IMR-90 (cell line): ENCODE results near the gene GABBR2. TPM values are rescaled to one million over a fixed set of nuclear protein-coding genes. Genes with fewer than 3 reads are reported as not detected.

Experiments
- ATAC-seq: fragments of 200-7000 bp; cut with Tn5 transposase; 2 replicates; pipeline ENCODE4 v1.9.1; 2020; ENCODE audit warnings: low read depth, mild to moderate bottlenecking, moderate library complexity
- BruUV-seq: library from RNA; stranded (reverse); fragments of 400-500 nt; replicated peaks from 2 replicates; lab custom pipeline; 2021; lab: Mats Ljungman, UMichigan
- CTCF ChIA-PET: fragments of 300-600 bp; formaldehyde crosslinking; extraction: SDS; loops from one replicate; lab custom pipeline; 2021; ENCODE audit warnings: antibody characterized with exemption; lab: Yijun Ruan, JAX
- POLR2A ChIA-PET: fragments of 300-600 bp; sonication (Branson Sonifier 250); formaldehyde crosslinking; loops from one replicate; lab custom pipeline; 2022; ENCODE audit warnings: antibody characterized with exemption; ENCODE audit not compliant: unreplicated experiment; lab: Charles Lee
- DNase-seq: peaks from one replicate; pipeline ENCODE4 v3.0.0; 2013
- H2AFZ ChIP-seq: replicated peaks from 2 replicates; pipeline ENCODE3; 2013; ENCODE audit warnings: low read length, mild to moderate bottlenecking; ENCODE audit not compliant: poor library complexity
- H2AK5ac ChIP-seq: 2 replicates; pipeline ENCODE4 v1.6.1; 2013; ENCODE audit warnings: low read depth, low read length, inconsistent platforms
- H2AK9ac ChIP-seq: replicated peaks from 2 replicates; pipeline ENCODE3; 2013; ENCODE audit warnings: mild to moderate bottlenecking, low read depth, low read length, moderate library complexity; ENCODE audit not compliant: poor library complexity
- H2BK120ac ChIP-seq: 2 replicates; pipeline ENCODE4 v1.6.1; 2013; ENCODE audit warnings: low read depth, low read length, inconsistent platforms
- H2BK15ac ChIP-seq: 3 replicates; pipeline ENCODE4 v1.6.1; 2013; ENCODE audit warnings: low read depth, low read length, inconsistent platforms
- H2BK20ac ChIP-seq: 2 replicates; pipeline ENCODE4 v1.6.1; 2013; ENCODE audit warnings: low read depth, mild to moderate bottlenecking, inconsistent platforms, low read length, moderate library complexity
- H2BK5ac ChIP-seq: 2 replicates; pipeline ENCODE4 v1.6.1; 2013; ENCODE audit warnings: mild to moderate bottlenecking, low read depth, low read length, inconsistent platforms; ENCODE audit not compliant: poor library complexity, severe bottlenecking
- H3K14ac ChIP-seq: replicated peaks from 2 replicates; pipeline ENCODE4 v1.6.1; 2013; ENCODE audit warnings: low read depth, low read length, inconsistent platforms
- H3K18ac ChIP-seq: 2 replicates; pipeline ENCODE4 v1.6.1; 2013; ENCODE audit warnings: low read depth, low read length, control low read depth
- H3K23ac ChIP-seq: 2 replicates; pipeline ENCODE4 v1.6.1; 2013; ENCODE audit warnings: low read depth, low read length, inconsistent platforms
- H3K27ac ChIP-seq: 2 replicates; pipeline ENCODE4 v1.5.1; 2013; ENCODE audit warnings: mild to moderate bottlenecking, control low read depth, low read length; ENCODE audit not compliant: insufficient read depth
- H3K27me3 ChIP-seq: 2 replicates; pipeline ENCODE4 v1.6.1; 2013; ENCODE audit warnings: low read length; ENCODE audit not compliant: control insufficient read depth, insufficient read depth
- H3K36me3 ChIP-seq: 2 replicates; pipeline ENCODE4 v1.6.1; 2013; ENCODE audit warnings: low read length, mixed read lengths; ENCODE audit not compliant: control insufficient read depth, insufficient read depth
- H3K4ac ChIP-seq: 2 replicates; pipeline ENCODE4 v1.6.1; 2013; ENCODE audit warnings: low read depth, low read length, inconsistent platforms
- H3K4me1 ChIP-seq: 2 replicates; pipeline ENCODE4 v1.6.1; 2013; ENCODE audit warnings: low read length, mixed read lengths; ENCODE audit not compliant: control insufficient read depth, insufficient read depth
- H3K4me2 ChIP-seq: 2 replicates; pipeline ENCODE4 v1.6.1; 2013; ENCODE audit warnings: low read depth, mild to moderate bottlenecking, control low read depth, low read length, moderate library complexity
- H3K4me3 ChIP-seq: 2 replicates; pipeline ENCODE4 v1.5.1; 2013; ENCODE audit warnings: low read depth, mild to moderate bottlenecking, control low read depth, low read length, moderate library complexity; ENCODE audit not compliant: insufficient read depth
- H3K56ac ChIP-seq: 2 replicates; pipeline ENCODE4 v1.6.1; 2013; ENCODE audit warnings: low read length, inconsistent platforms; ENCODE audit not compliant: insufficient read depth; ENCODE audit errors: extremely low read depth
- H3K79me1 ChIP-seq, 2 experiments: 2 replicates each; pipeline ENCODE4 v1.6.1; 2013; ENCODE audit warnings: low read length in 2 of 2, inconsistent platforms in 1 of 2, low read depth in 1 of 2
- H3K9ac ChIP-seq: 2 replicates; pipeline ENCODE4 v1.6.1; 2013; ENCODE audit warnings: low read depth, low read length, control low read depth
- H3K9me1 ChIP-seq: 2 replicates; pipeline ENCODE4 v1.6.1; 2013; ENCODE audit warnings: low read length, inconsistent platforms; ENCODE audit not compliant: insufficient read depth
- H3K9me3 ChIP-seq: 2 replicates; pipeline ENCODE4 v1.6.1; 2013; ENCODE audit warnings: low read length; ENCODE audit not compliant: control insufficient read depth, insufficient read depth
- H4K20me1 ChIP-seq: 2 replicates; pipeline ENCODE4 v1.6.1; 2013; ENCODE audit warnings: low read length, inconsistent platforms; ENCODE audit not compliant: insufficient read depth
- H4K5ac ChIP-seq: 2 replicates; pipeline ENCODE4 v1.6.1; 2013; ENCODE audit warnings: mild to moderate bottlenecking, low read depth, low read length, control low read depth
- H4K8ac ChIP-seq, 2 experiments: 2 replicates each; pipeline ENCODE4 v1.6.1; 2013; ENCODE audit warnings: low read depth in 2 of 2, low read length in 2 of 2, control low read depth in 1 of 2, inconsistent platforms in 1 of 2
- H4K91ac ChIP-seq: 2 replicates; pipeline ENCODE4 v1.6.1; 2013; ENCODE audit warnings: low read depth, low read length, inconsistent platforms; ENCODE audit not compliant: insufficient read depth
- BHLHE40 ChIP-seq: fragments of 150-350 bp; IDR thresholded peaks from 2 replicates; pipeline ENCODE4 v1.6.1; 2016; ENCODE audit warnings: mild to moderate bottlenecking, low read depth, low read length
- CHD1 ChIP-seq: IDR thresholded peaks from 2 replicates; pipeline ENCODE4 v1.6.1; 2012; ENCODE audit warnings: low read depth, low read length, improper control_type of control experiment
- ELK1 ChIP-seq: fragments of 150-350 bp; IDR thresholded peaks from 2 replicates; pipeline ENCODE4 v1.6.1; 2016; ENCODE audit warnings: low read depth, mild to moderate bottlenecking, low read length, moderate library complexity, borderline replicate concordance
- FOS ChIP-seq: fragments of 150-350 bp; IDR thresholded peaks from 2 replicates; pipeline ENCODE4 v1.6.1; 2016; ENCODE audit warnings: low read depth, low read length
- MAFK ChIP-seq: IDR thresholded peaks from 2 replicates; pipeline ENCODE4 v1.6.1; 2012; ENCODE audit warnings: low read depth, low read length, improper control_type of control experiment
- MAZ ChIP-seq: IDR thresholded peaks from 2 replicates; pipeline ENCODE4 v1.6.1; 2012; ENCODE audit warnings: low read depth, mild to moderate bottlenecking, low read length, improper control_type of control experiment, moderate library complexity, borderline replicate concordance
- MXI1 ChIP-seq: IDR thresholded peaks from 2 replicates; pipeline ENCODE4 v1.6.1; 2012; ENCODE audit warnings: low read depth, mild to moderate bottlenecking, low read length, moderate library complexity, borderline replicate concordance
- NFE2L2 ChIP-seq: fragments of 150-350 bp; IDR thresholded peaks from 2 replicates; pipeline ENCODE4 v1.6.1; 2016; ENCODE audit warnings: low read depth, mild to moderate bottlenecking, low read length
- POLR2A ChIP-seq: IDR thresholded peaks from 2 replicates; pipeline ENCODE4 v1.6.1; 2012; ENCODE audit warnings: mild to moderate bottlenecking, low read depth, low read length
- RAD21 ChIP-seq: IDR thresholded peaks from 2 replicates; pipeline ENCODE4 v1.6.1; 2012; ENCODE audit warnings: low read length, improper control_type of control experiment
- RCOR1 ChIP-seq: IDR thresholded peaks from 2 replicates; pipeline ENCODE4 v1.6.1; 2012; ENCODE audit warnings: mild to moderate bottlenecking, low read length, improper control_type of control experiment; ENCODE audit not compliant: insufficient replicate concordance
- RFX5 ChIP-seq: IDR thresholded peaks from 2 replicates; pipeline ENCODE4 v1.8.0; 2012; ENCODE audit warnings: low read depth, mild to moderate bottlenecking, low read length, moderate library complexity
- SMC3 ChIP-seq: fragments of 150-350 bp; IDR thresholded peaks from 2 replicates; pipeline ENCODE4 v1.6.1; 2016; ENCODE audit warnings: low read depth, mild to moderate bottlenecking, antibody characterized with exemption, low read length, moderate library complexity
- USF2 ChIP-seq: fragments of 150-350 bp; IDR thresholded peaks from 2 replicates; pipeline ENCODE4 v1.6.1; 2017; ENCODE audit warnings: mild to moderate bottlenecking, antibody characterized with exemption, low read length, low read depth
- WGBS, 2 experiments: methylation state at CpG; one replicate each; pipeline versions ENCODE4 v1.1.5 to v1.1.7; 2013; ENCODE audit warnings: missing lambda C conversion rate in 2 of 2; ENCODE audit not compliant: insufficient read length in 1 of 2; ENCODE audit errors: extremely low coverage in 2 of 2; 5-methylcytosine and 5-hydroxymethylcytosine counted together
- dilution Hi-C: fragments of 300-500 bp; cut with HindIII; formaldehyde crosslinking; loops from one replicate; pipeline ENCODE4 v1.14.3; 2018; ENCODE audit warnings: low sequenced_read_pairs; ENCODE audit not compliant: unreplicated experiment
- in situ Hi-C: fragments of 300-500 bp; cut with MboI; formaldehyde crosslinking; loops from 3 replicates; pipeline ENCODE4 v1.14.3; 2019; ENCODE audit warnings: low sequenced_read_pairs, inconsistent platforms, mixed read lengths
- intact Hi-C: fragments of 100-400 bp; cut with micrococcal nuclease; formaldehyde crosslinking; loops from 2 replicates; pipeline ENCODE4 v1.10.0; 2022
- polyA plus RNA-seq, 3 experiments: library from polyadenylated mRNA; depleted of rRNA; stranded (reverse); fragments of >200 nt; gene quantifications; 2 replicates each; pipeline ENCODE4 v1.2.3, GENCODE V29; 2012; ENCODE audit warnings: low replicate concordance in 1 of 3
- total RNA-seq: library from RNA; depleted of rRNA; stranded (reverse); fragments of >200 nt; gene quantifications from 2 replicates; pipeline ENCODE4 v1.2.3, GENCODE V29; 2012

The GABBR2 gene
- total and polyA plus RNA-seq, 2 of the 4 experiments (the other 2 are of a cell fraction): 14.2 to 20.3 TPM

DNA sequence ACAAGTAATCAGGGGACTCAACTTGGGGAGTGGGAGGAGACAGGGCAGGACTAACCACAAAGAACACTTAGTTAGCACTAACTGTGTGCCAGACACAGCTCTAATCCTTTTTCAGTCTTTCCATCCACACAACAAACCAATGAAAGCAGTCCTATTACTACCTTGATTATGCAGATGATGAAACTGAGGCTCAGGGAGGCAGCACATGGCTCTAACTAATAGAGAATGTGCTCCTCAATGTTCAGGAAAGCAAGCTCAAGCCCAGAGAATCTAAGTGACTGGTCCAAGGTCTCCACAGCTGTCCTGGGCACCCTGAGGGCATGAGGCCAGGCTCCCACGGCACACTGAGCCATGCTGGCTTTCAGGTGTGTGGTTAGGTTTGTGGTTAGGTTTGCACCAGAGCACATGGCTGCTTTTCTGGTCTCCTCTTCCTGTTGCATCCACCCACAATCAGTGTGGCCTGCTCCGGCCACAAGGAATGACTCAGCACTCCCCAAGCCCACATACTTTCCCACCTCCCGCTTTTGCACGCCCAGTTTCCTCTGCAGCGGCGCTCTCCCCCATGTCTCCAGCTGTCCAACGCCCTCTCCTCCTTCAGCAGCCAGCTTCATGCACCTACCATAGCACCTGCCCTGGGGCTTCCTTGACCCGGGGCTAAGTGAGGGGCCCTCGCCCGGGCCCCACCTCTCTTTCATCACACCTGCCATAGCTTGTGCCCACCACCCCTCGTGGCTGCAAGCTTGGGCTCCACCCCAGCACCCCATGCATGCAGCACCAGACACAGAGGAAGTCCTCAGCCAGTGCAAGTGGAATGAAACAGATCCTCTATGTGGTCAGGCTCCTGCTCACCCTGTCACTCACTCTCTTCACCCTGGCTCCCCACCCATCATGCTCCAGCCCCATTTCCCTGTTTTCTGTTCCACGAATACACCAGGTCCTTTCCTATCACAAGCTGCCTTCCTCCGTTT is 133.1 kb downstream of the GABBR2 start:
- POLR2A ChIA-PET: interaction anchor here (0.5 kb wide), 1 partner anchor 414 kb away, joined by 3 read pairs; no protein-coding TSS in a partner anchor
- H3K9me3 ChIP-seq: no peaks in the 10 kb centered on the region
- peaks cover 3% of the 10 kb centered on the region; the same call in 1 of the 2 replicates for H3K36me3 ChIP-seq
- no peak overlapping the region for H3K4me3 ChIP-seq
- peak overlapping the region; percentile 77 for H2AFZ ChIP-seq
- H2AK9ac ChIP-seq: peak overlapping the region; percentile 83
- peak overlapping the region; percentile 38 for H3K27ac ChIP-seq
- H4K91ac ChIP-seq: peak overlapping the region; percentile 92
- BruUV-seq: no TSS peak
- H3K14ac ChIP-seq: peak overlapping the region; percentile 76
- WGBS, 2 experiments: 64% methylated on average over 11 of the region's 13 CpGs; no CpG with 5 or more reads in 1 of the 2 experiments
- dilution Hi-C loops: no loop called here
- H4K5ac ChIP-seq: peak overlapping the region; percentile 90
- peak overlapping the region; percentile 88 for H2BK120ac ChIP-seq
- peaks cover 0 to 13% of the 10 kb centered on the region in 2 experiments; a peak in 2 of 4 replicates for H3K79me1 ChIP-seq
- DNase-seq: peak; percentile 88
- no peak overlapping the region for H3K4me2 ChIP-seq
- H3K56ac ChIP-seq: no peak overlapping the region
- intact Hi-C loops: loop anchor here (10.0 kb wide), 1 partner anchor 129 kb away; the partner anchor contains the start of gene GABBR2
- peak overlapping the region; percentile 79 for H3K23ac ChIP-seq
- peak overlapping the region; percentile 37 to 67 for H4K8ac ChIP-seq
- H2BK5ac ChIP-seq: peak overlapping the region; percentile 67
- peaks cover 14% of the 10 kb centered on the region for H3K4me1 ChIP-seq
- no peak overlapping the region for H3K9ac ChIP-seq
- CTCF ChIA-PET: interaction anchor here (0.9 to 1.5 kb wide), 4 partner anchors 15 to 56 kb away, joined by 3 read pairs; no protein-coding TSS in a partner anchor
- no peaks in the 10 kb centered on the region for H4K20me1 ChIP-seq
- H3K27me3 ChIP-seq: no peaks in the 10 kb centered on the region
- peak; percentile 77 for ATAC-seq
- H2AK5ac ChIP-seq: peak overlapping the region; percentile 80
- in situ Hi-C loops: no loop called here
- H3K4ac ChIP-seq: peak overlapping the region; percentile 94
- H3K18ac ChIP-seq: peak overlapping the region; percentile 88; the same call in 1 of the 2 replicates
- peak overlapping the region; percentile 48; the same call in 2 of the 3 replicates for H2BK15ac ChIP-seq
- peaks cover 10% of the 10 kb centered on the region for H3K9me1 ChIP-seq
- H2BK20ac ChIP-seq: peak overlapping the region; percentile 94
- TF ChIP-seq MAZ (no peak), RCOR1 (no peak), ELK1 (no peak), NFE2L2 (peak; percentile 96), CHD1 (no peak), POLR2A (no peak), RFX5 (no peak), FOS (peak; percentile 39; the same call in 1 of the 2 replicates), RAD21 (no peak; the same call in 1 of the 2 replicates), SMC3 (no peak), BHLHE40 (0 out of 2 replicates have a peak, but pooled peaks have one; percentile 3), MAFK (peak; percentile 64), MXI1 (peak; percentile 63; the same call in 1 of the 2 replicates), USF2 (no peak)
